ENCODE measurements around the gene AIG1. TPM values are rescaled to one million over a fixed set of nuclear protein-coding genes. Genes with fewer than 3 reads are reported as not detected.

AIG1 gene
- total and polyA plus RNA-seq, 7 experiments from 2014 or later, result 6.8 to 21.8 (median 10.5) TPM

DNA sequence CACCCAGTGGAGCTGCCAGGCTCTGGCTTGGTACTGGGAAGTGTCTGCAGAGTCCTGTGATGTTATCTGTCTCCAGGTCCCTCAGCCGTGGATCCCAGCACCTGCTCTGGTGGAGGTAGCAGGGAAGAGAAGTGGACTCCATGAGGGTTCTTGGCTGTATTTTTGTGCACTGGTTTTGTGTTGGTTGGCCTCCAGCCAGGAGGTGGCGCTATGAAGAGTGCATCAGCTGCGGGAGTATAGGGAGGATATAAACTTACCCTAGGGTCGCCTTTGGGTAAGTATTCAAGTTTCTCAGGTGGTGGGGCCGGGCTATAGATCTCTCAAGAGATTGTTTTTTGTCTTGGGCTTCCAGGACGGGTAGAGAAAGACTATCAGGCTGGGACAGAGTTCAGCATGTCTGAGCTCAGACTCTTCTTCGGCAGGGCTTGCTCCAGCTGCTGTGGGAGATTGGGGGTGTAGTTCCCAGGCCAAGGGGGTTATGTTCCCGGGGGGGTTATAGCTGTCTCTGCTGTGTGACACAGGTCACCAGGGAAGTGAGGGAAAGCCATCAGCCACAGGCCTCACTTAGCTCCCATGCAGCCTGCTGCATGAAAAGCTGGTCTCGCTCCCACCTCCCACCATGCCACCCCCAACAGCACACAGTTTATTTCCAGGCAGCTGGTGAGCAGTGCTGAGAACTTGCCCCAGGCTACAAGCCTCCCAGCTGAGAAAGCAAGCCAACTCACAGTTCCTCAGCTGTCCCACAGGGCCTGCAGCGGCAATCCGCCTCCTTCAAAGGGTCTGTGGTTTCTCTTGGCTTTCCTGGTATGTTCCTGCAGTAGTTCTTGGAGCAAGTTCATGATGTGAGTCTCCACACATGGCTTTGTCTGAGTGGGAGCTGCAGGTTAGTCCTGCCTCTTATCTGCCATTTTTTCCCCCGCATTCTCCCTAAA, 115.7 kb downstream of the AIG1 start:
- no peaks in the 10 kb centered on the region for H3K27me3 ChIP-seq (ENCODE audit: control insufficient read depth in 2 of 2, insufficient read depth in 2 of 2, low read length in 2 of 2)
- H3K4me3 ChIP-seq (ENCODE audit: low read length), result no peak overlapping the region
- no peaks in the 10 kb centered on the region for H3K27me3 Mint-ChIP-seq
- POLR2A ChIA-PET, result no interaction called here
- H3K27ac ChIP-seq (ENCODE audit: low read depth, low read length), result no peak overlapping the region
- peaks cover 19 to 79% (median 62%) of the 10 kb centered on the region in 5 donors for H3K36me3 Mint-ChIP-seq
- no peak overlapping the region for H3K27ac Mint-ChIP-seq
- H3K9me3 ChIP-seq (ENCODE audit: control insufficient read depth in 2 of 3, low read length in 3 of 3), result no peaks in the 10 kb centered on the region
- H3K4me1 ChIP-seq (ENCODE audit: control insufficient read depth in 2 of 2, insufficient read depth in 2 of 2, low read length in 2 of 2), result no peaks in the 10 kb centered on the region
- peaks cover 8 to 47% (median 22%) of the 10 kb centered on the region in 11 donors for H3K9me3 Mint-ChIP-seq
- no peaks in the 10 kb centered on the region for H3K4me1 Mint-ChIP-seq
- H3K36me3 ChIP-seq (ENCODE audit: control insufficient read depth in 2 of 3, insufficient read depth in 3 of 3, low read length in 3 of 3), result no peaks in the 10 kb centered on the region
- CTCF ChIA-PET, result no interaction called here
- DNase-seq (no peak), ATAC-seq (no peak)
- H3K4me3 Mint-ChIP-seq, result peak overlapping the region in 1 of 10 donors; percentile 45
- intact Hi-C loops (cut with micrococcal nuclease), result no loop called here

DNA sequence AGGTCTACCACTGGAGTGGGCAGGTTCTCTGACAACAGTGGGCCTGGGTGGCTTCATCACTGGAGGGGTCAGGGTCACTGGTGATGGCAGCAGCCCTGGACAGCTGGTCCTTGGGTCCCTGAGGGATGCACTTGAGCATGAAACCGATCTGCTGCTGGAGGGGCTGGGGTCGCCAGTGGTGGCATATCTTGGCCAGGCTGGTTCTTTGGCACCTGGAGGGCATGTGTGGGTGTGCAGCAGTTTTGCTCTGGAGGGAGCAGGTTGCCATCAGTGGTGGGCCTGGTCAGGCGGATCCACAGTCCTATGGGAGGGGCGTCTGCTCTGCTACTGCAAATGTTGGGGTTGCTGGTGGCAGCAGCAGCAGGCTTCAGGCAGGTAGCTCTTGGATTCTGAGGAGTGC, 117.0 kb downstream of the AIG1 start:
- no peak overlapping the region for H3K4me3 ChIP-seq (ENCODE audit: low read length)
- intact Hi-C loops (cut with micrococcal nuclease), result no loop called here
- H3K4me1 Mint-ChIP-seq, result no peaks in the 10 kb centered on the region
- H3K27ac Mint-ChIP-seq, result no peak overlapping the region
- DNase-seq (no peak), ATAC-seq (no peak)
- no peaks in the 10 kb centered on the region for H3K36me3 ChIP-seq (ENCODE audit: control insufficient read depth in 2 of 3, insufficient read depth in 3 of 3, low read length in 3 of 3)
- H3K27ac ChIP-seq (ENCODE audit: low read depth, low read length), result no peak overlapping the region
- peaks cover 8 to 40% (median 22%) of the 10 kb centered on the region in 11 donors for H3K9me3 Mint-ChIP-seq
- no peaks in the 10 kb centered on the region for H3K27me3 Mint-ChIP-seq
- peaks cover 14 to 76% (median 60%) of the 10 kb centered on the region in 5 donors for H3K36me3 Mint-ChIP-seq
- H3K9me3 ChIP-seq (ENCODE audit: control insufficient read depth in 2 of 3, low read length in 3 of 3), result no peaks in the 10 kb centered on the region
- no peaks in the 10 kb centered on the region for H3K27me3 ChIP-seq (ENCODE audit: control insufficient read depth in 2 of 2, insufficient read depth in 2 of 2, low read length in 2 of 2)
- H3K4me1 ChIP-seq (ENCODE audit: control insufficient read depth in 2 of 2, insufficient read depth in 2 of 2, low read length in 2 of 2), result no peaks in the 10 kb centered on the region
- POLR2A ChIA-PET, result no interaction called here
- no peak overlapping the region for H3K4me3 Mint-ChIP-seq
- CTCF ChIA-PET, result interaction anchor here (0.5 to 0.6 kb wide), 2 partner anchors 469 to 990 kb away, joined by 3 read pairs; no protein-coding TSS in a partner anchor

GRCh38 chr6:143179096-143179495, 118.4 kb downstream of the AIG1 start:
- Histone ChIP-seq H3K9me3 (ENCODE audit: control insufficient read depth in 2 of 3, low read length in 3 of 3) (no peaks in the 10 kb centered on the region), H3K36me3 (ENCODE audit: control insufficient read depth in 2 of 3, insufficient read depth in 3 of 3, low read length in 3 of 3) (no peaks in the 10 kb centered on the region), H3K27me3 (ENCODE audit: control insufficient read depth in 2 of 2, insufficient read depth in 2 of 2, low read length in 2 of 2) (no peaks in the 10 kb centered on the region), H3K4me1 (ENCODE audit: control insufficient read depth in 2 of 2, insufficient read depth in 2 of 2, low read length in 2 of 2) (no peaks in the 10 kb centered on the region), H3K27ac (ENCODE audit: low read depth, low read length) (no peak overlapping the region), H3K4me3 (ENCODE audit: low read length) (no peak overlapping the region)
- Mint-ChIP-seq H3K36me3 (peaks cover 9 to 74% (median 60%) of the 10 kb centered on the region in 5 donors), H3K27ac (no peak overlapping the region), H3K27me3 (no peaks in the 10 kb centered on the region), H3K4me3 (no peak overlapping the region), H3K4me1 (no peaks in the 10 kb centered on the region), H3K9me3 (peaks cover 7 to 29% (median 16%) of the 10 kb centered on the region in 11 donors)
- ChIA-PET POLR2A (no interaction called here), CTCF (no interaction called here)
- intact Hi-C loops (cut with micrococcal nuclease), result no loop called here
- no peak for DNase-seq
- ATAC-seq, result no peak

GRCh38 chr6:143179901-143180612, 119.4 kb downstream of the AIG1 start:
- POLR2A ChIA-PET, result no interaction called here
- no peak overlapping the region for H3K4me3 ChIP-seq (ENCODE audit: low read length)
- Mint-ChIP-seq H3K36me3 (peaks cover 6 to 73% (median 58%) of the 10 kb centered on the region in 5 donors), H3K27me3 (no peaks in the 10 kb centered on the region), H3K9me3 (peaks cover 3 to 21% (median 11%) of the 10 kb centered on the region in 11 donors), H3K27ac (no peak overlapping the region), H3K4me3 (no peak overlapping the region), H3K4me1 (no peaks in the 10 kb centered on the region)
- no peaks in the 10 kb centered on the region for H3K9me3 ChIP-seq (ENCODE audit: control insufficient read depth in 2 of 3, low read length in 3 of 3)
- H3K4me1 ChIP-seq (ENCODE audit: control insufficient read depth in 2 of 2, insufficient read depth in 2 of 2, low read length in 2 of 2), result no peaks in the 10 kb centered on the region
- H3K36me3 ChIP-seq (ENCODE audit: control insufficient read depth in 2 of 3, insufficient read depth in 3 of 3, low read length in 3 of 3), result no peaks in the 10 kb centered on the region
- CTCF ChIA-PET, result no interaction called here
- H3K27ac ChIP-seq (ENCODE audit: low read depth, low read length), result no peak overlapping the region
- no peaks in the 10 kb centered on the region for H3K27me3 ChIP-seq (ENCODE audit: control insufficient read depth in 2 of 2, insufficient read depth in 2 of 2, low read length in 2 of 2)
- intact Hi-C loops (cut with micrococcal nuclease), result no loop called here
- ATAC-seq, result no peak
- no peak for DNase-seq

DNA sequence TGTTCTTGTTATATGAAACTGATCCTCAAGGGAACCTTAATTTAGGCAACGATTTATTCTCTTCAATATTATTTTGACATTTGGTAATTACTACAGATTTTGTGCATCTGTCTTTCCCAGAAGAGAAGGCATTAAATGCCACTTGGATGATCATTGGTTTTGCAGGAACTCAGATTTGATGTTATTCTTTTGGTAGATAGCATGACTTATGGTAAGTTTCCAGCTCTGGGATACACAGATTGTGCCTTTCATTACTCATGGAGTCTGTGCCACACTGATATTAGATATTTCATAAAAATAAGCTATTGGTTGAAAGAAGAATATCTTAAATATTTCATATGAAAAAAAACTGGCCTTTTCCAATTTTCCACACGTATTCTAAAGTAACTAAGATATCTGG, 120.1 kb downstream of the AIG1 start:
- no peaks in the 10 kb centered on the region for H3K9me3 ChIP-seq (ENCODE audit: control insufficient read depth in 2 of 3, low read length in 3 of 3)
- no peak overlapping the region for H3K4me3 ChIP-seq (ENCODE audit: low read length)
- no peak overlapping the region for H3K27ac Mint-ChIP-seq
- no peak overlapping the region for H3K4me3 Mint-ChIP-seq
- DNase-seq, result no peak
- H3K4me1 ChIP-seq (ENCODE audit: control insufficient read depth in 2 of 2, insufficient read depth in 2 of 2, low read length in 2 of 2), result no peaks in the 10 kb centered on the region
- ChIA-PET POLR2A (no interaction called here), CTCF (no interaction called here)
- intact Hi-C loops (cut with micrococcal nuclease), result no loop called here
- peaks cover 2 to 72% (median 55%) of the 10 kb centered on the region in 5 donors for H3K36me3 Mint-ChIP-seq
- H3K27me3 Mint-ChIP-seq, result no peaks in the 10 kb centered on the region
- H3K36me3 ChIP-seq (ENCODE audit: control insufficient read depth in 2 of 3, insufficient read depth in 3 of 3, low read length in 3 of 3), result no peaks in the 10 kb centered on the region
- H3K27me3 ChIP-seq (ENCODE audit: control insufficient read depth in 2 of 2, insufficient read depth in 2 of 2, low read length in 2 of 2), result no peaks in the 10 kb centered on the region
- H3K27ac ChIP-seq (ENCODE audit: low read depth, low read length), result no peak overlapping the region
- no peak for ATAC-seq
- H3K9me3 Mint-ChIP-seq, result peaks cover 0 to 13% (median 6%) of the 10 kb centered on the region in 11 donors
- peaks cover 0 to 4% (median 0%) of the 10 kb centered on the region in 7 donors for H3K4me1 Mint-ChIP-seq

DNA sequence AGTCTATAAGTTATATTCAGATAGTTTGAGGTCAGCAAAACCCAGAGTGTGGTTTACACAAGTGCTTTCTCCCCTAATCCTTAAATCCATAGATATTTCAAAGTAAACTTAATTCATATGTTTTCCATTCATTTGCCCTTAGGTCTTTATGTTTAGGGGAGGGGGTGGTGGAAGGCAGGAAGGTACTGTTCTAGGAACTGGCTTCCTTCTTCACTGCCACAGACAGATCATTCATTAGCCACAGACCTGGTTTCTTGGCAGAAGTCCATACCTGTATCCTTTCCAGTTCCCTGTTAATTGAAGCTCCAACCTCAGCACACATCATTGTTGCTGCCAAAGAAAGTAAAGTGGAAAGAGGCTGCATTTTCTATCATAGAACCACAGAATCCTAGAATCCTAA, 123.0 kb downstream of the AIG1 start:
- H3K9me3 ChIP-seq (ENCODE audit: control insufficient read depth in 2 of 3, low read length in 3 of 3), result no peaks in the 10 kb centered on the region
- DNase-seq (no peak), ATAC-seq (no peak)
- H3K4me1 ChIP-seq (ENCODE audit: control insufficient read depth in 2 of 2, insufficient read depth in 2 of 2, low read length in 2 of 2), result no peaks in the 10 kb centered on the region
- Mint-ChIP-seq H3K27ac (no peak overlapping the region), H3K36me3 (peaks cover 0 to 64% (median 40%) of the 10 kb centered on the region in 5 donors), H3K4me3 (no peak overlapping the region), H3K4me1 (peaks cover 0 to 4% (median 0%) of the 10 kb centered on the region in 7 donors), H3K9me3 (peaks cover 0 to 3% (median 0%) of the 10 kb centered on the region in 11 donors), H3K27me3 (no peaks in the 10 kb centered on the region)
- intact Hi-C loops (cut with micrococcal nuclease), result no loop called here
- H3K4me3 ChIP-seq (ENCODE audit: low read length), result no peak overlapping the region
- ChIA-PET POLR2A (no interaction called here), CTCF (no interaction called here)
- no peaks in the 10 kb centered on the region for H3K27me3 ChIP-seq (ENCODE audit: control insufficient read depth in 2 of 2, insufficient read depth in 2 of 2, low read length in 2 of 2)
- H3K36me3 ChIP-seq (ENCODE audit: control insufficient read depth in 2 of 3, insufficient read depth in 3 of 3, low read length in 3 of 3), result no peaks in the 10 kb centered on the region
- H3K27ac ChIP-seq (ENCODE audit: low read depth, low read length), result no peak overlapping the region

All from naive thymus-derived CD4-positive, alpha-beta T cell (primary cell).